K562 (cell line): ENCODE data around the gene FBXO8. TPM values are rescaled to one million over a fixed set of nuclear protein-coding genes. Genes with fewer than 3 reads are reported as not detected.

Experiments
- ATAC-seq: fragments of 200-7000 bp; cut with Tn5 transposase; 3 replicates; pipeline ENCODE4 v1.9.1; 2020; ENCODE audit warnings: moderate library complexity
- BruUV-seq: library from RNA; stranded (reverse); fragments of 400-500 nt; replicated peaks from 2 replicates; lab custom pipeline; 2021; lab: Mats Ljungman, UMichigan
- CTCF ChIA-PET: fragments of 300-600 bp; formaldehyde crosslinking; extraction: SDS; loops from one replicate; lab custom pipeline; 2021; ENCODE audit warnings: low intra/inter-chr PET ratio; lab: Yijun Ruan, JAX
- POLR2A ChIA-PET: fragments of 300-600, 350-650 bp; sonication (Branson Sonifier 250); formaldehyde crosslinking; extraction: SDS; loops from one replicate; lab custom pipeline; 2021; ENCODE audit warnings: antibody characterized with exemption, inconsistent platforms; lab: Yijun Ruan, JAX
- DNase-seq, 4 experiments: peaks; one replicate each; pipeline versions ENCODE4 v3.0.0 to v3.0.0-alpha.2; 2011 to 2018; ENCODE audit warnings: low spot score in 3 of 4, mixed read lengths in 3 of 4; ENCODE audit errors: extremely low read depth in 1 of 4
- FAIRE-seq: peaks from 2 replicates; lab custom pipeline; 2011; peaks lifted over from hg19 to GRCh38; lab: Jason Lieb, UNC
- H2AFZ ChIP-seq: 2 replicates; pipeline ENCODE4 v1.6.0; 2011; ENCODE audit warnings: low read depth, low read length, control low read depth, inconsistent platforms
- H3K27ac ChIP-seq: fragments of 200-600 bp; 3 replicates; pipeline ENCODE4 v1.8.0; 2011; ENCODE audit warnings: low read depth, mild to moderate bottlenecking, control low read depth, inconsistent platforms, low read length, moderate library complexity, mixed read lengths; ENCODE audit errors: extremely low read depth
- H3K27me3 ChIP-seq, 2 experiments: fragments of 300-600 bp in 1 of 2; 2 replicates in 1 of 2; 3 replicates in 1 of 2; pipeline versions ENCODE4 v1.6.0 to v1.8.0; 2011; ENCODE audit warnings: inconsistent platforms in 2 of 2, low read length in 2 of 2, mild to moderate bottlenecking in 1 of 2, mixed read lengths in 1 of 2, moderate library complexity in 1 of 2; ENCODE audit not compliant: control insufficient read depth in 2 of 2, insufficient read depth in 2 of 2
- H3K36me3 ChIP-seq: fragments of 300-600 bp; 3 replicates; pipeline ENCODE4 v1.8.0; 2011; ENCODE audit warnings: mild to moderate bottlenecking, low read length, inconsistent platforms; ENCODE audit not compliant: control insufficient read depth, insufficient read depth
- H3K4me1 ChIP-seq, 2 experiments: fragments of 200-600 bp in 1 of 2; replicated peaks in 1 of 2; 2 replicates in 1 of 2; 3 replicates in 1 of 2; pipeline versions ENCODE4 v1.5.1 to v1.8.0; 2011; ENCODE audit warnings: inconsistent platforms in 2 of 2, low read length in 2 of 2, mild to moderate bottlenecking in 1 of 2, mixed read lengths in 1 of 2, moderate library complexity in 1 of 2; ENCODE audit not compliant: control insufficient read depth in 2 of 2, insufficient read depth in 2 of 2
- H3K4me2 ChIP-seq: 2 replicates; pipeline ENCODE4 v1.6.1; 2011; ENCODE audit warnings: low read length, control low read depth, inconsistent platforms, mixed read lengths; ENCODE audit not compliant: insufficient read depth
- H3K4me3 ChIP-seq: fragments of 200-600 bp; sonication (generic), shearing (Covaris generic); 2 replicates; pipeline ENCODE4 v1.5.1; 2016; ENCODE audit warnings: control low read depth, inconsistent platforms
- H3K79me2 ChIP-seq: fragments of 200-600 bp; 3 replicates; pipeline ENCODE4 v1.8.0; 2011; ENCODE audit warnings: low read length, inconsistent platforms; ENCODE audit not compliant: control insufficient read depth, insufficient read depth
- H3K9ac ChIP-seq, 2 experiments: 2 replicates each; pipeline versions ENCODE4 v1.6.0 to v1.6.1; 2011; ENCODE audit warnings: low read depth in 2 of 2, low read length in 2 of 2, control low read depth in 1 of 2, inconsistent platforms in 1 of 2, mild to moderate bottlenecking in 1 of 2, mixed read lengths in 1 of 2; ENCODE audit not compliant: insufficient read depth in 1 of 2
- H3K9me1 ChIP-seq: one replicate; pipeline ENCODE4 v1.6.0; 2011; ENCODE audit warnings: inconsistent platforms, mild to moderate bottlenecking, low read length, moderate library complexity; ENCODE audit not compliant: control insufficient read depth, insufficient read depth
- H3K9me3 ChIP-seq: replicated peaks from 2 replicates; pipeline ENCODE4 v1.5.1; 2011; ENCODE audit warnings: low read depth, low read length, inconsistent platforms; ENCODE audit not compliant: control insufficient read depth, insufficient read depth
- H4K20me1 ChIP-seq: replicated peaks from 2 replicates; pipeline ENCODE4 v1.6.1; 2011; ENCODE audit warnings: low read length, inconsistent platforms, mixed read lengths; ENCODE audit not compliant: control insufficient read depth, insufficient read depth
- CTCF ChIP-seq, 3 experiments: IDR thresholded peaks in 2 of 3; conservative IDR thresholded peaks in 1 of 3; 2 replicates each; pipeline ENCODE4 v1.5.1; 2011 to 2012; ENCODE audit warnings: low read length in 3 of 3, mild to moderate bottlenecking in 3 of 3, control low read depth in 2 of 3, improper control_type of control experiment in 1 of 3, inconsistent platforms in 1 of 3, low read depth in 1 of 3, mixed read lengths in 1 of 3, moderate library complexity in 1 of 3; ENCODE audit not compliant: insufficient read depth in 2 of 3
- HMG20A ChIP-seq: fragments of 450-650 bp; formaldehyde crosslinking; conservative IDR thresholded peaks from 2 replicates; pipeline ENCODE4 v1.4.0; 2020; ENCODE audit warnings: mild to moderate bottlenecking, mixed read lengths
- NFE2L1 ChIP-seq: fragments of 450-650 bp; IDR thresholded peaks from 2 replicates; pipeline ENCODE4 v1.6.1; 2016; ENCODE audit warnings: missing genetic modification characterization, low read depth, mild to moderate bottlenecking, missing compliant biosample characterization, moderate library complexity, borderline replicate concordance
- in situ Hi-C: fragments of 300-500 bp; cut with MboI; formaldehyde crosslinking; loops from 4 replicates; pipeline ENCODE4 v1.15.0; 2018; ENCODE audit warnings: inconsistent platforms, mixed read lengths
- intact Hi-C: fragments of 100-400 bp; cut with micrococcal nuclease; formaldehyde crosslinking; loops from 2 replicates; pipeline ENCODE4 v1.14.2; 2022
- polyA plus RNA-seq, 8 experiments: library from polyadenylated mRNA; depleted of rRNA in 4 of 8; stranded (reverse) in 5 of 8; unstranded in 3 of 8; fragments of >200 nt; fragmentation: Nextera tagmentation in 2 of 8; fragmentation: Illumina TruSeq in 1 of 8; extraction: Ambion mirVana in 2 of 8; extraction: Trizol in 1 of 8; gene quantifications; 2 replicates each; pipeline versions ENCODE4 v1.2.1 to v1.2.3, GENCODE V29; 2011 to 2014; ENCODE audit warnings: inconsistent platforms in 1 of 8, missing spikeins in 1 of 8
- total RNA-seq, 7 experiments: library from RNA; depleted of rRNA in 6 of 7; stranded (reverse); fragments of >200 nt in 6 of 7; fragmentation: Illumina TruSeq in 2 of 7; extraction: Trizol in 2 of 7; gene quantifications; 2 replicates each; pipeline versions ENCODE4 v1.2.1 to v1.2.3, GENCODE V29; 2011 to 2021; ENCODE audit warnings: low replicate concordance in 1 of 7

FBXO8 gene
- total and polyA plus RNA-seq, 9 of the 15 experiments (the other 6 are each of a cell fraction or from before 2014, with no cell fraction given): 12.9 to 27.1 (median 14.8) TPM

GRCh38 chr4:174260099-174260498, 23.4 kb downstream of the FBXO8 start (continued):
- TF ChIP-seq NFE2L1 (tag): no peak

GRCh38 chr4:174259580-174259979, 23.9 kb downstream of the FBXO8 start:
- H3K9me3 ChIP-seq: no peaks in the 10 kb centered on the region
- H3K4me3 ChIP-seq: no peak overlapping the region
- FAIRE-seq (no peak), ATAC-seq (no peak), DNase-seq (no peak)
- H3K4me2 ChIP-seq: no peak overlapping the region
- intact Hi-C loops: no loop called here
- ChIA-PET CTCF (no interaction called here), POLR2A (no interaction called here)
- no peak overlapping the region for H3K27ac ChIP-seq
- in situ Hi-C loops: no loop called here
- H3K27me3 ChIP-seq: no peaks in the 10 kb centered on the region
- no peak overlapping the region for H3K9ac ChIP-seq
- peaks cover 10% of the 10 kb centered on the region; the same call in 2 of the 3 replicates for H3K79me2 ChIP-seq
- H3K9me1 ChIP-seq: no peaks in the 10 kb centered on the region
- H3K36me3 ChIP-seq: peaks cover 8% of the 10 kb centered on the region; the same call in 2 of the 3 replicates
- no peak overlapping the region for H2AFZ ChIP-seq
- no TSS peak for BruUV-seq
- H3K4me1 ChIP-seq: peaks cover 0 to 3% of the 10 kb centered on the region in 2 experiments; a peak in 2 of 5 replicates
- H4K20me1 ChIP-seq: no peaks in the 10 kb centered on the region
- no peak for TF ChIP-seq HMG20A (CRISPR knock-in tag)
- TF ChIP-seq CTCF (IDR thresholded peaks at IDR 0.05 in 2 of 3, conservative IDR thresholded peaks at IDR 0.05 in 1 of 3; ENCODE audit: insufficient read depth in 2 of 3, low read depth in 1 of 3, low read length in 3 of 3): peak in 1 of 3 experiments; percentile 12; a peak in 1 of 6 replicates
- TF ChIP-seq, all 486 proteins: peak for 1
